Tongue (tissue), 2 donors: ENCODE data around the gene UGT1A8. TPM values are rescaled to one million over a fixed set of nuclear protein-coding genes. Genes with fewer than 3 reads are reported as not detected.
"Not testable (repeated sequence)": the region's sequence is repeated elsewhere in the genome, so short reads cannot be mapped to it uniquely, and the experiment has no call there.

Experiments
- DNase-seq: peaks from one replicate; pipeline ENCODE4 v3.0.0-alpha.2; 2015
- total RNA-seq: library from RNA; depleted of rRNA; stranded (reverse); fragments of >200 nt; gene quantifications from one replicate; pipeline ENCODE4 v1.2.3, GENCODE V29; 2014

The UGT1A8 gene
- 0.31 TPM for total RNA-seq

GRCh38 chr2:233617476-233617875 is at the start of gene UGT1A8:
TSS of gene UGT1A8 (plus strand) at chr2:233617633. CDS start at chr2:233617708, 75 bp downstream.
- DNase-seq: not testable (repeated sequence)

DNA sequence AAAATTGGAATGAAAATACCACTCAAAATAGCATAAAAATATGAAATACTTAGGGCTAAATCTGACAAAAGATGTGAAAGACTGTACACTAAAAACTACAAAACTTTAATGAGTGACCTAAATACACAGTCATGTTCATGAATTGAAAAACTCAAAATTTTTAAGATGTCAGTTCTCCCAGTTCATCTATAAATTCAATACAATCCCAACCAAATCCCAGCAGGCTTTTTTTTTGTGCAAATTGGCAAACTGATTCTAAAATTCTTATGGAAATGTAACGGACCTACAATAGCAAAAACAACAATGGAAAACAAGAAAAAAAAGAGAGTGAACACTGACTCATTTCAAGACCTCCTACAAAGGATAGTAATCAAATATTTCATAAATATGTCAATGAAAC is 46.4 kb upstream of the UGT1A8 start:
- DNase-seq: no peak

DNA sequence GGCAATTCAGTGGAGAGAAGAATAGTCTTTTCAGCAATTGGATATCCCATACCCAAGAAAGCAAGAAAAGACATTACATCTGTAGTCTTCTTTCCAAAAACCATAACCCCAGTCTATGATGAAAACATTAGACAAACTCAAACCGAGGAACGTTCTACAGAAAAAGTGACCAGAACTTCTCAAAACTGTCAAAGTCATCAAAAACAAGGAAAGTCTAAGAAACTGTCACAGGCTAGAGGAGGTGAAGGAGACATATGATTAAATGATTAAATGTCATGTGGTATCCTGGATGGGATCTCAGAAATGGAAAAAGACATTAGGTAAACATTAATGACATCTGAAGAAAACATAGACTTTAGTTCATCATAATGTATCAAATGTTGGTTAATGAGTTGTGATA is 46.0 kb upstream of the UGT1A8 start:
- no peak for DNase-seq

DNA sequence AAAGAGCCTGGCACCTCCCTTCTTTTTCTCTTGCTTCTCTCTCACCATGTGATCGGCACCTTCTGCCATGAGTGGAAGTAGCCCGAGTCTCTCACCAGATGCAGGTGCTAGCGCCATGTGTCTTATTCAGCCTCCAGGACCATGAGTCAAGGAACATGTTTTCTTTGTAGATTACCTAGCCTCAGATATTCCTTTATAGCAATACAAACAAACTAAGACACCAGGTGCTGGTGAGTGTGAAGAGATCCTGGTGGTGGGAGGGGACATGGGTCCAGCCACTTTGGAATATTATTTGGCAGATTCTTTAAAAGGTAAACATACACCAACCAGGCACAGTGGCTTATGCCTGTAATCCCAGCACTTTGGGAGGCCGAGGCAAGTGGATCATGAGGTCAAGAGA is 45.0 kb upstream of the UGT1A8 start:
- DNase-seq: no peak

DNA sequence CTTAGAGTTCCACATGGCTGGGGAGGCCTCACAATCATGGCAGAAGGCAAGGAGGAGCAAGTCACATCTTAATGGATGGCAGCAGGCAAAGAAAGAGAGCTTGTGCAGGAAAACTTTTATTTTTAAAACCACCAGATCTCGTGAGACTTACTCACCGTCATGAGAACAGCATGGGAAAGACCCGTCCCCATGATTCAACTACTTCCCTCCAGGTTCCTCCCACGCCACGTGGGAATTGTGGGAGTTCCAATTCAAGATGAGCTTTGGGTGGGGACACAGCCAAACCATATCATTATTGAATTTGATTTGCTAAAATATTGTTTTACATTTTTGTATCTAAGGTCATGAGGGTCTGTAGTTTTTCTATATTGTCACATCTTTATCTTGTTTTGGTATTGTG is 40.1 kb upstream of the UGT1A8 start:
- DNase-seq: not testable (repeated sequence)

DNA sequence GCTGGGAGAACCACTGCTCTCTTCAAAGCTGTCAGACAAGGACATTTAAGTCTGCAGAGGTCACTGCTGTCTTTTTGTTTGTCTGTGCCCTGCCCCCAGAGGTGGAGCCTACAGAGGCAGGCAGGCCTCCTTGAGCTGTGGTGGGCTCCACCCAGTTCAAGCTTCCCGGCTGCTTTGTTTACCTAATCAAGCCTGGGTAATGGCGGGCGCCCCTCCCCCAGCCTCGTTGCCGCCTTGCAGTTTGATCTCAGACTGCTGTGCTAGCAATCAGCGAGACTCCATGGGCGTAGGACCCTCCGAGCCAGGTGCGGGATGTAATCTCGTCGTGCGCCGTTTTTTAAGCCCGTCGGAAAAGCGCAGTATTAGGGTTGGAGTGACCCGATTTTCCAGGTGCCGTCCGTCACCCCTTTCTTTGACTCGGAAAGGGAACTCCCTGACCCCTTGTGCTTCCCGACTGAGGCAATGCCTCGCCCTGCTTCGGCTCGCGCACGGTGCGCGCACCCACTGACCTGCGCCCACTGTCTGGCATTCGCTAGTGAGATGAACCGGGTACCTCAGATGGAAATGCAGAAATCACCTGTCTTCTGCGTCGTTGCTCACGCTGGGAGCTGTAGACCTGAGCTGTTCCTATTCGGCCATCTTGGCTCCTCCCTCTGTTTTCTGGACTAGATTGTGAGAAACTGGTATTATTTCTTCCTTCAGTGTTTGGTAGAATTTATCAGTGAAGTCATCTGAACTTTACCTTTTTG is 34.0 kb upstream of the UGT1A8 start:
- not testable (repeated sequence) for DNase-seq

- DNase-seq: no peak
Observed at GRCh38 chr2:233584210-233584609, 33.2 kb upstream of the UGT1A8 start.

GRCh38 chr2:233588400-233588799 is 29.0 kb upstream of the UGT1A8 start:
- DNase-seq: no peak

DNA sequence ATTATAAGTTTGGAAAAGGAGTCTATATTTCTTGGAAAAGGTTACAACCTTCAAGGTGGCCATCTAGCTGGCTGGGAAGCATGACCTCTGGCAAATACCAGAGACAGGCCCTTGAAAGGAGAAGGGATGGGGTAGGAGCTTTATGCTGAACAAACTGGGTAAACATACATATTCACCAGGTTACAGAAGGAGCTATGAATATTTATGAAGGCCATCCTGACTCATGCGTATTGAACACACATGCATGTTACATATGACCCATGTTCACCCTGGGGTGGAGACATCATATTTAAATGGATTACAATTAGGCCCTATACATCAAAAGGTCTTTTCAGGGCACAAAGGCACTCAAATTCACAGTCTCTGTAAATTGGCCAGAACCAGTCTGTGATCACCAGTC is 24.7 kb upstream of the UGT1A8 start:
- DNase-seq: not testable (repeated sequence)

- DNase-seq: no peak
Observed at GRCh38 chr2:233593201-233593600, 24.2 kb upstream of the UGT1A8 start.

DNA sequence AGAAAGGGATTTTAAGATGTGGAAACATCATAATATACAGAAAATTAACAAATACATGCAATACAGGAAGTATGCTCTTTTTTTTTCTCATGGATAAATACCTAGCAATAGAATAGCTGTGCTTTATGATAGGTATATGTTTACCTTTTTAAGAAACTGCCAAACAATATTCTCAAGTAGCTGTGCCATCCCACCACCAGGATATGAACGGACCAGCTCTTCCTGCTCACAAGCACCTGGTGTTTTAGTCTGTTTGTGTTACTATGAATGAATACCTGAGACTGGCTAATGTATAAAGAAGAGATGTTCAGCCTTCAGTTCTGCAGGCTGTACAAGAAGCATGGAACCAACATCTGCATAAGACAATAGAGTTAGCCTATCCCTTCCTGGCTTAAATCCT is 19.9 kb upstream of the UGT1A8 start:
- DNase-seq: no peak

DNA sequence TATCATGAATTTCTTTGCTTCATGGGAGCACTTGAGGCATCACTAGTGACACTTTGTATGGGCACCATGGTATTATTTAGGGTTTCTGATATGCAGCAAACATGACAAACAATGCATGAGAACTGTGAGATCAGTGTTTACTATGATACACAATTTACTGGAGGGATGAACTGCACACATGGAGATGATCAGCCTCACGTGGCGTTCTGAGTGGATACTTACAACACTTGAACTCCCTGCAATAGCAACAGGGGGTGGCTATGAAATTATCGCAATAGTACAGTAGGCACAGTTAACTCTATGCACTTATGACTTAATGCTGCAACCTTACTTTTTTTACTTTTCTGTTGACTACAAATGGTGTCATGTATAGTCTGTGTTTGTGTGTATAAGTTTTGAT is 18.5 kb upstream of the UGT1A8 start:
- DNase-seq: no peak

- no peak for DNase-seq
Observed at GRCh38 chr2:233600386-233600785, 17.0 kb upstream of the UGT1A8 start.

- DNase-seq: no peak
Observed at GRCh38 chr2:233602076-233602475, 15.4 kb upstream of the UGT1A8 start.

- no peak for DNase-seq
Observed at GRCh38 chr2:233603520-233603919, 13.9 kb upstream of the UGT1A8 start.

DNA sequence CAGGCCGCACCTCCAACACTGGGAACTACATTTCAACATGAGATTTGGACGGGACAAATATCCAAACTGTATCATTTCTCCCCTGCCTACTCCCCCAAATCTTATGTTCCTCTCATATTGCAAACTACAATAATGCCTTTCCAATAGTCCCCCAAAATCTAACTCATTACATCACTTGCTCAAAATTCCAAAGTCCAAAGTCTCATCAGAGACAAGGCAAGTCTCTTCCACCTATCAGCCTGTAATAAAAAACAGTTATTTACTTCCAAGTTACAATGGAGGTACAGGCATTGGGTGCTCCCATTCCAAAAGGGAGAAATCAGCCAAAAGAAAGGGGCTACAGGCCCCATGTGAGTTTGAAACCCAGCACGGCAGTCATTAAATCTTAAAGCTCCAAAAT is 12.6 kb upstream of the UGT1A8 start:
- DNase-seq: no peak

GRCh38 chr2:233605680-233606079 is 11.8 kb upstream of the UGT1A8 start:
- no peak for DNase-seq

- DNase-seq: no peak
Observed at GRCh38 chr2:233611284-233611683, 6.1 kb upstream of the UGT1A8 start.

DNA sequence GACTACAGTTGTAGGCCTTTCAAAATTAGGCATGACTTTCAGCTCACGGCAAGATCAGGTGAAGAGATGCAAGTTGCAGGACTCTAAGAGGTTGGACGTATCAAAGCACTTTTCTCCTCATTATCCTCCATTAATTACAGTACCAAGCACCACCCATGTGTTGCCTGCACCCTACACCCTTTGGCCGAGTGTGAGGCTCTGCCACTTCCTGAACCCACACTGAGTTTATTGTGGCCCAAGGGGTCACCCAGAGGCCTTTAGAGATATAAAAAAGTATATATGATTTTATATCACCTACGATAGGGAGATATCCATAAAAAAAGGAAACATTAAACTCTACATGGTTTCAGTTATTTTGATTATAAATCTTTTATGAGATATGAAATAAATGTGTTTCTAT is 2.8 kb downstream of the UGT1A8 start:
- no peak for DNase-seq

GRCh38 chr2:233621863-233622262 is 4.4 kb downstream of the UGT1A8 start:
- DNase-seq: not testable (repeated sequence)

DNA sequence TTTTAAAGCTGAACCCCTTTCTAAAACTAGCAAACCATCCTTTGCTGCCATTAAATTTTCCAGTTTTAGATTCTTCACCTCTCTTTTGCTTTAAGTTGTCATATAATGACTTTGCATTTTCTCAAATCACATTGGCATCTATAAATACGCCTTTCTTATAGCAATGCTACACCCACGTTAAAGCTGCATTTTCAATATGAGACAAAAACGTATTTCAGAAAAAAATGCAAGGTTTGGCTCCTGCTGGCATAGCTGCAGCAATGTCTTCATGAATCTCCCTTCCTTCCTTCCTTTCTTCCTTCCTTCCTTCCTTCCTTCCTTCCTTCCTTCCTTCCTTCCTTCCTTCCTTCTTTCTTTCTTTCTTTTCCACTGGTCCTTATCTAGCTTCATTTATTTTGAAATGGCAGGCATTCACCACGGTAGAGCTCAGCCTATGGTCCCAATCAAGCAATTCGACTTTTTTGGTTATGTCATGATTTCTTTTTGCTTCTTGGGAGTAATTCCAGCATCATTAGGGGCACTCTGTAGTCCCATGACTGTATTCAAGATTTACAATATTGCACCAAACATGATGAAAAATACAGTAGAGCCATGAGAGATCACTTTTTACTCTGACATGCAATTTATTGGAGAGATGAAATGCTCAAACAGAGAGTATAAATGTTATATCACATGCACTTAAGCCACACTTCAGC is 10.0 kb downstream of the UGT1A8 start:
- no peak for DNase-seq

GRCh38 chr2:233636306-233636705 is 18.9 kb downstream of the UGT1A8 start, which contains the start of gene UGT1A10:
TSS of gene UGT1A10 (plus strand) at chr2:233636448. CDS start at chr2:233636523, 75 bp downstream.
- not testable (repeated sequence) for DNase-seq

DNA sequence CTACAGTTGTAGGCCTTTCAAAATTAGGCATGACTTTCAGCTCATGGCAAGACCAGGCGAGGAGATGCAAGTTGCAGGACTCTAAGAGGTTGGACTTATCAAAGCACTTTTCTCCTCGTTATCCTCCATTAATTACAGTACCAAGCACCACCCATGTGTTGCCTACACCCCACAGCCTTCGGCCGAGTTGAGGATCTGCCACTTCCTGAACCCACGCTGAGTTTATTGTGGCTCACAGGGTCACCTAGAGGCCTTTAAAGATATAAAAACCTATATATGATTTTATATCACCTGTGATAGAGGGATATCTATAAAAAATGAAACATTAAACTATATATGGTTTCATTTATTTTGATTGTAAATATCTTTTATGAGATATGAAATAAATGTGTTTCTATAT is 21.4 kb downstream of the UGT1A8 start:
- DNase-seq: no peak

DNA sequence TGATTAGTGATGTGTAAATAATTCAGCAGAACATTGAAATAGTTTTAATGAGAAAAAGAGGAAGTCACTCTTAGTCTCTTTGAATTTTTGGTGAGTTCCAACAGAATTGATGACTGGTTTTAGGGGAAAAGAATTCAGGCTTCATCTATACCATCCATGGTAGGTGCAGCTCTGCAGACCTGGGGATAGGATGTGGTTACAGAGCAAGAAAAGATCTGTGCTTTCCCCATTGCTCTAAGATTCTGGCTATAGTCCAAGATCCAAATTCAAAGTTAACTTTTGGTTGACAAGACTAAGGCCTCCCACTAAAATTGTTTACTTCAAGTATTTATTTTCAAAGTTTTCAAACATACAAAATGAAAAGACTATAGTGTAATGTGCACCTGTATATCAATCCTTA is 22.4 kb downstream of the UGT1A8 start:
- DNase-seq: no peak
